ENCODE data around the gene CARHSP1. TPM values are rescaled to one million over a fixed set of nuclear protein-coding genes. Genes with fewer than 3 reads are reported as not detected.

CARHSP1 gene
- total and polyA plus RNA-seq, 2 of the 4 experiments (the other 2 are of a cell fraction), result 121 to 138 TPM

- Histone ChIP-seq H3K9ac (ENCODE audit: low read depth, low read length) (no peak overlapping the region), H2BK120ac (ENCODE audit: low read depth, low read length) (no peak overlapping the region), H2BK20ac (ENCODE audit: low read depth, low read length) (no peak overlapping the region), H3K27me3 (ENCODE audit: control insufficient read depth, insufficient read depth, low read length) (no peaks in the 10 kb centered on the region), H3K36me3 (ENCODE audit: control insufficient read depth, insufficient read depth, low read length) (peaks cover 62% of the 10 kb centered on the region), H3K9me3 (ENCODE audit: control insufficient read depth, insufficient read depth, low read length) (no peaks in the 10 kb centered on the region), H2AFZ (replicated peaks; ENCODE audit: low read length, poor library complexity) (no peak overlapping the region), H2BK5ac (ENCODE audit: low read depth, low read length, poor library complexity, severe bottlenecking) (no peak overlapping the region), H3K4me2 (ENCODE audit: low read depth, low read length) (no peak overlapping the region), H3K23ac (ENCODE audit: low read depth, low read length) (no peak overlapping the region), H2AK9ac (replicated peaks; ENCODE audit: low read depth, low read length, poor library complexity) (no peak overlapping the region), H2BK15ac (ENCODE audit: low read depth, low read length) (no peak overlapping the region), H3K79me1 (ENCODE audit: low read depth in 1 of 2, low read length in 2 of 2) (peaks cover 19 to 29% of the 10 kb centered on the region in 2 experiments), H3K14ac (replicated peaks; ENCODE audit: low read depth, low read length) (no peak overlapping the region), H3K9me1 (ENCODE audit: insufficient read depth, low read length) (no peaks in the 10 kb centered on the region), H2AK5ac (ENCODE audit: low read depth, low read length) (no peak overlapping the region), H3K18ac (ENCODE audit: low read depth, low read length) (no peak overlapping the region), H3K4me3 (ENCODE audit: insufficient read depth, low read depth, low read length) (no peak overlapping the region), H4K91ac (ENCODE audit: insufficient read depth, low read depth, low read length) (no peak overlapping the region), H3K4ac (ENCODE audit: low read depth, low read length) (no peak overlapping the region), H4K5ac (ENCODE audit: low read depth, low read length) (no peak overlapping the region), H4K20me1 (ENCODE audit: insufficient read depth, low read length) (peaks cover 3% of the 10 kb centered on the region; the same call in 1 of the 2 replicates), H3K27ac (ENCODE audit: insufficient read depth, low read length) (no peak overlapping the region), H3K4me1 (ENCODE audit: control insufficient read depth, insufficient read depth, low read length) (no peaks in the 10 kb centered on the region), H3K56ac (ENCODE audit: extremely low read depth, insufficient read depth, low read length) (no peak overlapping the region), H4K8ac (ENCODE audit: low read depth in 2 of 2, low read length in 2 of 2) (no peak overlapping the region)
- dilution Hi-C loops (cut with HindIII; ENCODE audit: low sequenced_read_pairs, unreplicated experiment), result no loop called here
- TF ChIP-seq MXI1 (IDR thresholded peaks at IDR 0.05; ENCODE audit: borderline replicate concordance, low read depth, low read length) (no peak), RAD21 (IDR thresholded peaks at IDR 0.05; ENCODE audit: low read length) (no peak), NFE2L2 (IDR thresholded peaks at IDR 0.05; ENCODE audit: low read depth, low read length) (no peak), RCOR1 (IDR thresholded peaks at IDR 0.05; ENCODE audit: insufficient replicate concordance, low read length) (no peak), ELK1 (IDR thresholded peaks at IDR 0.05; ENCODE audit: borderline replicate concordance, low read depth, low read length) (no peak), CTCF (conservative IDR thresholded peaks at IDR 0.05; ENCODE audit: low read depth, low read length) (no peak), MAZ (IDR thresholded peaks at IDR 0.05; ENCODE audit: borderline replicate concordance, low read depth, low read length) (no peak), MAFK (IDR thresholded peaks at IDR 0.05; ENCODE audit: low read depth, low read length) (no peak), RFX5 (IDR thresholded peaks at IDR 0.05; ENCODE audit: low read depth, low read length) (no peak), CHD1 (IDR thresholded peaks at IDR 0.05; ENCODE audit: low read depth, low read length) (no peak), BHLHE40 (IDR thresholded peaks at IDR 0.05; ENCODE audit: low read depth, low read length) (no peak), CEBPB (IDR thresholded peaks at IDR 0.05; ENCODE audit: low read depth, low read length) (no peak), USF2 (IDR thresholded peaks at IDR 0.05; ENCODE audit: low read depth, low read length) (no peak)
- WGBS, 2 experiments (ENCODE audit: extremely low coverage in 2 of 2, insufficient read length in 1 of 2), result no CpG with 5 or more reads among the region's 5 CpGs
- no TSS peak for BruUV-seq (replicated peaks)
- DNase-seq (no peak), ATAC-seq (ENCODE audit: low read depth) (no peak)
- intact Hi-C loops (cut with micrococcal nuclease), result loop anchor here (10.0 kb wide), 1 partner anchor 194 kb away; the partner anchor contains the start of gene HAPSTR1
- ChIA-PET POLR2A (ENCODE audit: unreplicated experiment) (no interaction called here), CTCF (interaction anchor here (1.6 to 2.2 kb wide), 2 partner anchors 11 to 108 kb away, joined by 4 to 8 read pairs; no protein-coding TSS in a partner anchor)
- in situ Hi-C loops (cut with MboI; ENCODE audit: low sequenced_read_pairs), result no loop called here
Observed at GRCh38 chr16:8900343-8900742, 31.5 kb upstream of the CARHSP1 start.
